MCF 10A (cell line): ENCODE measurements around the gene ZNF800. TPM values are rescaled to one million over a fixed set of nuclear protein-coding genes. Genes with fewer than 3 reads are reported as not detected.

Experiments used
- BruUV-seq: library from RNA; stranded (reverse); fragments of 400-500 nt; replicated peaks from 2 replicates; lab custom pipeline; 2021; lab: Mats Ljungman, UMichigan
- CTCF ChIA-PET: fragments of 300-600 bp; sonication (Branson Sonifier 250); formaldehyde crosslinking; extraction: SDS; loops from one replicate; lab custom pipeline; 2021; ENCODE audit warnings: antibody characterized with exemption, inconsistent platforms; lab: Yijun Ruan, JAX
- POLR2A ChIA-PET: fragments of 300-600, 350-650 bp; sonication (Branson Sonifier 250); formaldehyde crosslinking; extraction: SDS; loops from one replicate; lab custom pipeline; 2020; ENCODE audit warnings: antibody characterized with exemption, inconsistent platforms; lab: Yijun Ruan, JAX
- DNase-seq: peaks from one replicate; pipeline ENCODE4 v3.0.0-alpha.2; 2018; ENCODE audit not compliant: unreplicated experiment
- H3K27ac Mint-ChIP-seq: one replicate; pipeline ENCODE4 v1.8.0; 2022; ENCODE audit warnings: mild to moderate bottlenecking, low read depth, mixed read lengths; ENCODE audit not compliant: unreplicated experiment
- H3K27me3 Mint-ChIP-seq: one replicate; pipeline ENCODE4 v1.8.0; 2022; ENCODE audit warnings: mixed read lengths; ENCODE audit not compliant: insufficient read depth, unreplicated experiment
- H3K36me3 Mint-ChIP-seq: one replicate; pipeline ENCODE4 v1.8.0; 2022; ENCODE audit warnings: mild to moderate bottlenecking, moderate library complexity, mixed read lengths; ENCODE audit not compliant: insufficient read depth, unreplicated experiment
- H3K4me1 Mint-ChIP-seq: one replicate; pipeline ENCODE4 v1.8.0; 2022; ENCODE audit warnings: mixed read lengths; ENCODE audit not compliant: insufficient read depth, unreplicated experiment
- H3K4me3 Mint-ChIP-seq: one replicate; pipeline ENCODE4 v1.8.0; 2022; ENCODE audit warnings: mild to moderate bottlenecking, moderate library complexity, mixed read lengths; ENCODE audit not compliant: unreplicated experiment
- H3K9me3 Mint-ChIP-seq: one replicate; pipeline ENCODE4 v1.8.0; 2022; ENCODE audit warnings: mixed read lengths; ENCODE audit not compliant: unreplicated experiment
- CTCF ChIP-seq: fragments of 200-600 bp; IDR thresholded peaks from one replicate; pipeline ENCODE4 v1.8.0; 2022; ENCODE audit warnings: antibody characterized with exemption, mild to moderate bottlenecking; ENCODE audit not compliant: unreplicated experiment
- intact Hi-C: fragments of 100-400 bp; cut with micrococcal nuclease; formaldehyde crosslinking; loops from 2 replicates; pipeline ENCODE4 v1.14.1; 2022
- total RNA-seq: library from RNA; stranded (reverse); gene quantifications from 2 replicates; pipeline ENCODE4 v1.2.3, GENCODE V29; 2022

The ZNF800 gene
- total RNA-seq, 1 experiment from 2014 or later = 51.7 TPM

- CTCF ChIA-PET = no interaction called here
- TF ChIP-seq CTCF = no peak
- Mint-ChIP-seq H3K4me1 (no peaks in the 10 kb centered on the region), H3K36me3 (no peaks in the 10 kb centered on the region), H3K9me3 (no peaks in the 10 kb centered on the region), H3K27ac (no peak overlapping the region), H3K4me3 (no peak overlapping the region), H3K27me3 (peaks cover 42% of the 10 kb centered on the region)
- intact Hi-C loops = no loop called here
- BruUV-seq = no TSS peak
- POLR2A ChIA-PET = no interaction called here
- DNase-seq = no peak
Observed at GRCh38 chr7:127336458-127336857, 56.0 kb downstream of the ZNF800 start.

- no peak for DNase-seq
- Mint-ChIP-seq H3K27ac (no peak overlapping the region), H3K36me3 (no peaks in the 10 kb centered on the region), H3K9me3 (no peaks in the 10 kb centered on the region), H3K4me3 (no peak overlapping the region), H3K4me1 (no peaks in the 10 kb centered on the region), H3K27me3 (peaks cover 64% of the 10 kb centered on the region)
- intact Hi-C loops = no loop called here
- ChIA-PET CTCF (no interaction called here), POLR2A (no interaction called here)
- TF ChIP-seq CTCF = no peak
- no TSS peak for BruUV-seq
Observed at GRCh38 chr7:127332880-127333279, 59.6 kb downstream of the ZNF800 start.

GRCh38 chr7:127330070-127330469, 62.4 kb downstream of the ZNF800 start:
- Mint-ChIP-seq H3K9me3 (no peaks in the 10 kb centered on the region), H3K4me3 (no peak overlapping the region), H3K4me1 (no peaks in the 10 kb centered on the region), H3K27ac (no peak overlapping the region), H3K27me3 (peaks cover 84% of the 10 kb centered on the region), H3K36me3 (no peaks in the 10 kb centered on the region)
- POLR2A ChIA-PET = interaction anchor here (0.6 kb wide), 1 partner anchor 9 kb away, joined by 3 read pairs; no protein-coding TSS in a partner anchor
- BruUV-seq = no TSS peak
- CTCF ChIA-PET = no interaction called here
- DNase-seq = no peak
- no peak for TF ChIP-seq CTCF
- intact Hi-C loops = no loop called here

DNA sequence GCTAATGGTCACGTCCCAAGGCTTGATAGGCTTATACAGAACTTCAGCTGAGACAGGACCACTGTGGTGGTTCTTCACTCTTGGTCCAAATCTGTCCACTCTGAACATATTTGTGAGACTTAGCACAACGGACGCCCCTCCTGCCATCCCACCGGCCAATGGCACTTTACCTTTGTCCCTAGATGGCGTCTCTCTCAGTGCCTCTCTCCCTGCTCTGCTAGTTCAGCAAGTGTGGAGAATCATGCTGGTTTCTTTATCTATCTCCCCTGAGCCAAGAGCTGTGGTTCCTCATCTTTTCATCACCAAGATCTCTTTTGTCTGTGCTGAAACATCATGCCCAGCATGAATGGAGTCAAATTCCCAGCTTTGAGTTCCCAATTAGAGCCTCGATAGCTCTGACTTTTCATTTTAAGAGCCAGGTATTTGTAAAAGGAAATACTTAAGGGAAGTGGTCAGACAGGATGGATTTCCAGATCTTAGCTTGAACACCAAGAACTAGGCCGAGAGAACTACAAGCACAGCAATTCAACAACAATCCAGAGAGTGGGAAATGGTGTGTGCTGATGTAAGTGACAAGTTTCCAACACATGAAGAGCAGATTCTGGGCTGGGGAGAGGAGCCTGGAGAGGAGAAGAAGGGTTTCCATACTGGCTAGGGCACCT, 69.5 kb downstream of the ZNF800 start:
- Mint-ChIP-seq H3K9me3 (no peaks in the 10 kb centered on the region), H3K4me3 (no peak overlapping the region), H3K27me3 (peaks cover 68% of the 10 kb centered on the region), H3K4me1 (peaks cover 6% of the 10 kb centered on the region), H3K36me3 (no peaks in the 10 kb centered on the region), H3K27ac (no peak overlapping the region)
- DNase-seq = no peak
- POLR2A ChIA-PET = no interaction called here
- intact Hi-C loops = no loop called here
- CTCF ChIA-PET = no interaction called here
- no peak for TF ChIP-seq CTCF
- no TSS peak for BruUV-seq
